K562 (cell line): Measurements from ENCODE around the gene POU4F1. TPM values are rescaled to one million over a fixed set of nuclear protein-coding genes. Genes with fewer than 3 reads are reported as not detected.

Source experiments
- ATAC-seq: fragments of 200-7000 bp; cut with Tn5 transposase; 3 replicates; pipeline ENCODE4 v1.9.1; 2020; ENCODE audit warnings: moderate library complexity
- BruUV-seq: library from RNA; stranded (reverse); fragments of 400-500 nt; replicated peaks from 2 replicates; lab custom pipeline; 2021; lab: Mats Ljungman, UMichigan
- CTCF ChIA-PET: fragments of 300-600 bp; formaldehyde crosslinking; extraction: SDS; loops from one replicate; lab custom pipeline; 2021; ENCODE audit warnings: low intra/inter-chr PET ratio; lab: Yijun Ruan, JAX
- POLR2A ChIA-PET: fragments of 300-600, 350-650 bp; sonication (Branson Sonifier 250); formaldehyde crosslinking; extraction: SDS; loops from one replicate; lab custom pipeline; 2021; ENCODE audit warnings: antibody characterized with exemption, inconsistent platforms; lab: Yijun Ruan, JAX
- DNase-seq, 4 experiments: peaks; one replicate each; pipeline versions ENCODE4 v3.0.0 to v3.0.0-alpha.2; 2011 to 2018; ENCODE audit warnings: low spot score in 3 of 4, mixed read lengths in 3 of 4; ENCODE audit errors: extremely low read depth in 1 of 4
- FAIRE-seq: peaks from 2 replicates; lab custom pipeline; 2011; peaks lifted over from hg19 to GRCh38; lab: Jason Lieb, UNC
- H2AFZ ChIP-seq: 2 replicates; pipeline ENCODE4 v1.6.0; 2011; ENCODE audit warnings: low read depth, low read length, control low read depth, inconsistent platforms
- H3K27ac ChIP-seq: fragments of 200-600 bp; 3 replicates; pipeline ENCODE4 v1.8.0; 2011; ENCODE audit warnings: low read depth, mild to moderate bottlenecking, control low read depth, inconsistent platforms, low read length, moderate library complexity, mixed read lengths; ENCODE audit errors: extremely low read depth
- H3K27me3 ChIP-seq, 2 experiments: fragments of 300-600 bp in 1 of 2; 2 replicates in 1 of 2; 3 replicates in 1 of 2; pipeline versions ENCODE4 v1.6.0 to v1.8.0; 2011; ENCODE audit warnings: inconsistent platforms in 2 of 2, low read length in 2 of 2, mild to moderate bottlenecking in 1 of 2, mixed read lengths in 1 of 2, moderate library complexity in 1 of 2; ENCODE audit not compliant: control insufficient read depth in 2 of 2, insufficient read depth in 2 of 2
- H3K36me3 ChIP-seq: fragments of 300-600 bp; 3 replicates; pipeline ENCODE4 v1.8.0; 2011; ENCODE audit warnings: mild to moderate bottlenecking, low read length, inconsistent platforms; ENCODE audit not compliant: control insufficient read depth, insufficient read depth
- H3K4me1 ChIP-seq, 2 experiments: fragments of 200-600 bp in 1 of 2; replicated peaks in 1 of 2; 2 replicates in 1 of 2; 3 replicates in 1 of 2; pipeline versions ENCODE4 v1.5.1 to v1.8.0; 2011; ENCODE audit warnings: inconsistent platforms in 2 of 2, low read length in 2 of 2, mild to moderate bottlenecking in 1 of 2, mixed read lengths in 1 of 2, moderate library complexity in 1 of 2; ENCODE audit not compliant: control insufficient read depth in 2 of 2, insufficient read depth in 2 of 2
- H3K4me2 ChIP-seq: 2 replicates; pipeline ENCODE4 v1.6.1; 2011; ENCODE audit warnings: low read length, control low read depth, inconsistent platforms, mixed read lengths; ENCODE audit not compliant: insufficient read depth
- H3K4me3 ChIP-seq: fragments of 200-600 bp; sonication (generic), shearing (Covaris generic); 2 replicates; pipeline ENCODE4 v1.5.1; 2016; ENCODE audit warnings: control low read depth, inconsistent platforms
- H3K79me2 ChIP-seq: fragments of 200-600 bp; 3 replicates; pipeline ENCODE4 v1.8.0; 2011; ENCODE audit warnings: low read length, inconsistent platforms; ENCODE audit not compliant: control insufficient read depth, insufficient read depth
- H3K9ac ChIP-seq, 2 experiments: 2 replicates each; pipeline versions ENCODE4 v1.6.0 to v1.6.1; 2011; ENCODE audit warnings: low read depth in 2 of 2, low read length in 2 of 2, control low read depth in 1 of 2, inconsistent platforms in 1 of 2, mild to moderate bottlenecking in 1 of 2, mixed read lengths in 1 of 2; ENCODE audit not compliant: insufficient read depth in 1 of 2
- H3K9me1 ChIP-seq: one replicate; pipeline ENCODE4 v1.6.0; 2011; ENCODE audit warnings: inconsistent platforms, mild to moderate bottlenecking, low read length, moderate library complexity; ENCODE audit not compliant: control insufficient read depth, insufficient read depth
- H3K9me3 ChIP-seq: replicated peaks from 2 replicates; pipeline ENCODE4 v1.5.1; 2011; ENCODE audit warnings: low read depth, low read length, inconsistent platforms; ENCODE audit not compliant: control insufficient read depth, insufficient read depth
- H4K20me1 ChIP-seq: replicated peaks from 2 replicates; pipeline ENCODE4 v1.6.1; 2011; ENCODE audit warnings: low read length, inconsistent platforms, mixed read lengths; ENCODE audit not compliant: control insufficient read depth, insufficient read depth
- CTCF ChIP-seq, 3 experiments: IDR thresholded peaks in 2 of 3; conservative IDR thresholded peaks in 1 of 3; 2 replicates each; pipeline ENCODE4 v1.5.1; 2011 to 2012; ENCODE audit warnings: low read length in 3 of 3, mild to moderate bottlenecking in 3 of 3, control low read depth in 2 of 3, improper control_type of control experiment in 1 of 3, inconsistent platforms in 1 of 3, low read depth in 1 of 3, mixed read lengths in 1 of 3, moderate library complexity in 1 of 3; ENCODE audit not compliant: insufficient read depth in 2 of 3
- LCOR ChIP-seq: sonication (generic); formaldehyde crosslinking; IDR thresholded peaks from 2 replicates; pipeline ENCODE4 v1.8.0; 2022; ENCODE audit warnings: mild to moderate bottlenecking, missing genetic modification reagents
- MTA1 ChIP-seq: fragments of 450-650 bp; IDR thresholded peaks from 2 replicates; pipeline ENCODE4 v1.6.1; 2017; ENCODE audit warnings: borderline replicate concordance
- PHF21A ChIP-seq: fragments of 450-650 bp; IDR thresholded peaks from 2 replicates; pipeline ENCODE4 v1.6.1; 2017; ENCODE audit warnings: low read depth, borderline replicate concordance
- POLR2H ChIP-seq: IDR thresholded peaks from 2 replicates; pipeline ENCODE4 v1.6.1; 2016; ENCODE audit warnings: missing genetic modification characterization, low read depth, mild to moderate bottlenecking, control low read depth, missing compliant biosample characterization, moderate library complexity
- RBFOX2 ChIP-seq: fragments of 200-400 bp; formaldehyde crosslinking; IDR thresholded peaks from 2 replicates; pipeline ENCODE4 v1.6.1; 2017; ENCODE audit warnings: low read depth, mild to moderate bottlenecking, low read length, moderate library complexity
- RCOR1 ChIP-seq, 2 experiments: IDR thresholded peaks; 2 replicates each; pipeline ENCODE4 v1.6.1; 2012; ENCODE audit warnings: low read depth in 2 of 2, low read length in 2 of 2, borderline replicate concordance in 1 of 2, improper control_type of control experiment in 1 of 2
- SOX6 ChIP-seq: fragments of 450-650 bp; IDR thresholded peaks from 2 replicates; pipeline ENCODE4 v1.6.1; 2014; ENCODE audit warnings: mild to moderate bottlenecking
- TCFL5 ChIP-seq: fragments of 250-450 bp; sonication (Bioruptor Pico); conservative IDR thresholded peaks from 2 replicates; pipeline ENCODE4 v1.6.1; 2021; ENCODE audit warnings: mild to moderate bottlenecking, moderate library complexity, matching md5 sums
- ZNF134 ChIP-seq: fragments of 250-450 bp; sonication (Bioruptor Pico); conservative IDR thresholded peaks from 2 replicates; pipeline ENCODE4 v1.4.0; 2020
- ZNF140 ChIP-seq: fragments of 250-450 bp; sonication (Bioruptor Pico); IDR thresholded peaks from 2 replicates; pipeline ENCODE4 v1.8.0; 2021; ENCODE audit warnings: moderate library complexity, mild to moderate bottlenecking, inconsistent platforms
- ZNF695 ChIP-seq: fragments of 450-650 bp; formaldehyde crosslinking; IDR thresholded peaks from 2 replicates; pipeline ENCODE4 v1.4.0; 2020; ENCODE audit warnings: mild to moderate bottlenecking, moderate library complexity
- ZNF75A ChIP-seq: fragments of 450-650 bp; formaldehyde crosslinking; IDR thresholded peaks from 2 replicates; pipeline ENCODE4 v1.4.0; 2020; ENCODE audit warnings: mild to moderate bottlenecking
- ZNF76 ChIP-seq: fragments of 250-450 bp; sonication (Bioruptor Pico); IDR thresholded peaks from 2 replicates; pipeline ENCODE4 v1.4.0; 2020; ENCODE audit warnings: mild to moderate bottlenecking, moderate library complexity, borderline replicate concordance
- WGBS: fragments of 100-300 bp; shearing (Covaris generic); methylation state at CpG from one replicate; pipeline ENCODE4 v1.1.6; 2016; ENCODE audit warnings: low coverage, mixed read lengths; ENCODE audit not compliant: insufficient coverage; ENCODE audit errors: missing lambda C conversion rate; 5-methylcytosine and 5-hydroxymethylcytosine counted together
- in situ Hi-C: fragments of 300-500 bp; cut with MboI; formaldehyde crosslinking; loops from 4 replicates; pipeline ENCODE4 v1.15.0; 2018; ENCODE audit warnings: inconsistent platforms, mixed read lengths
- intact Hi-C: fragments of 100-400 bp; cut with micrococcal nuclease; formaldehyde crosslinking; loops from 2 replicates; pipeline ENCODE4 v1.14.2; 2022
- polyA plus RNA-seq, 8 experiments: library from polyadenylated mRNA; depleted of rRNA in 4 of 8; stranded (reverse) in 5 of 8; unstranded in 3 of 8; fragments of >200 nt; fragmentation: Nextera tagmentation in 2 of 8; fragmentation: Illumina TruSeq in 1 of 8; extraction: Ambion mirVana in 2 of 8; extraction: Trizol in 1 of 8; gene quantifications; 2 replicates each; pipeline versions ENCODE4 v1.2.1 to v1.2.3, GENCODE V29; 2011 to 2014; ENCODE audit warnings: inconsistent platforms in 1 of 8, missing spikeins in 1 of 8
- total RNA-seq, 7 experiments: library from RNA; depleted of rRNA in 6 of 7; stranded (reverse); fragments of >200 nt in 6 of 7; fragmentation: Illumina TruSeq in 2 of 7; extraction: Trizol in 2 of 7; gene quantifications; 2 replicates each; pipeline versions ENCODE4 v1.2.1 to v1.2.3, GENCODE V29; 2011 to 2021; ENCODE audit warnings: low replicate concordance in 1 of 7
- TF ChIP-seq, protein P1 (sequence below): fragments of 200-800 bp; sonication (Bioruptor generic); IDR thresholded peaks from 2 replicates; pipeline ENCODE4 v1.6.1; 2016; ENCODE audit warnings: missing genetic modification characterization, missing compliant biosample characterization
- TF ChIP-seq, protein P2 (sequence below): fragments of 450-650 bp; conservative IDR thresholded peaks from 2 replicates; pipeline ENCODE4 v1.6.1; 2016; ENCODE audit warnings: missing genetic modification characterization, low read depth, mild to moderate bottlenecking, missing compliant biosample characterization, moderate library complexity

The POU4F1 gene
- total and polyA plus RNA-seq, 9 of the 15 experiments (the other 6 are each of a cell fraction or from before 2014, with no cell fraction given) = 0.61 to 2.8 (median 1.5) TPM

DNA sequence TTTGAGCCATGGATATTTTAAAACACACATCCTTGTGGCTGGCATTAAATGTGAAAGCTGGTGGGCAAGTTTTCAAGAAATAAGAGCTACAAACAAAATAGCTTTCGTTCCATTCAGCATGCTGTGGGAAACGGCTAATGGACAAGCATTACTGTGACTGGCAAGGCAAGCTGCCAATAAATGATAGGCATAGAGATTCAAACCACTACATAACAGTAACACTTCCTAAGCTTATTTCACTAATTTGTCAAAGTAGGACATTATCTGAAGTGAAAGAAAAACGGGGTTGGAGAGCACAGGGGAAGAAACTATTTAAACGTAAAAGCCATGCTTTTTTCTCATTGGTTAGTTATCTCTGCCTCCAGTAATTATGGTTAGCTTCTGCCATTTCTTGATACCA lies 29.6 kb upstream of the POU4F1 start:
- no peak overlapping the region for H3K4me3 ChIP-seq
- H3K4me2 ChIP-seq = no peak overlapping the region
- no peak overlapping the region for H3K27ac ChIP-seq
- no peaks in the 10 kb centered on the region for H3K27me3 ChIP-seq
- POLR2A ChIA-PET = no interaction called here
- no peak for DNase-seq
- peaks cover 66% of the 10 kb centered on the region for H3K36me3 ChIP-seq
- BruUV-seq = no TSS peak
- H3K9me1 ChIP-seq = no peaks in the 10 kb centered on the region
- no peaks in the 10 kb centered on the region for H3K79me2 ChIP-seq
- H3K9me3 ChIP-seq = no peaks in the 10 kb centered on the region
- intact Hi-C loops = no loop called here
- in situ Hi-C loops = no loop called here
- CTCF ChIA-PET = no interaction called here
- ATAC-seq = no peak
- no peak overlapping the region for H3K9ac ChIP-seq
- FAIRE-seq = no peak
- H3K4me1 ChIP-seq = peaks cover 0 to 3% of the 10 kb centered on the region in 2 experiments; a peak in 3 of 5 replicates
- WGBS = 72% methylated on average over 3 of the region's 4 CpGs
- no peak overlapping the region for H2AFZ ChIP-seq
- 0 out of 2 replicates have a peak, but pooled peaks cover 3% of the 10 kb centered on the region for H4K20me1 ChIP-seq
- TF ChIP-seq RBFOX2 (no peak), TCFL5 (no peak), RCOR1 (IDR thresholded peaks at IDR 0.05; ENCODE audit: borderline replicate concordance in 1 of 2, low read depth in 2 of 2, low read length in 2 of 2) (no peak), POLR2H (tag) (no peak), ZNF695 (no peak), ZNF76 (CRISPR knock-in tag) (no peak), SOX6 (no peak), ZNF75A (no peak), ZNF140 (CRISPR knock-in tag) (no peak), CTCF (IDR thresholded peaks at IDR 0.05 in 2 of 3, conservative IDR thresholded peaks at IDR 0.05 in 1 of 3; ENCODE audit: insufficient read depth in 2 of 3, low read depth in 1 of 3, low read length in 3 of 3) (no peak), ZNF134 (CRISPR knock-in tag) (no peak), LCOR (CRISPR knock-in tag) (no peak), MTA1 (no peak), PHF21A (no peak)
- TF ChIP-seq, protein P1, sequence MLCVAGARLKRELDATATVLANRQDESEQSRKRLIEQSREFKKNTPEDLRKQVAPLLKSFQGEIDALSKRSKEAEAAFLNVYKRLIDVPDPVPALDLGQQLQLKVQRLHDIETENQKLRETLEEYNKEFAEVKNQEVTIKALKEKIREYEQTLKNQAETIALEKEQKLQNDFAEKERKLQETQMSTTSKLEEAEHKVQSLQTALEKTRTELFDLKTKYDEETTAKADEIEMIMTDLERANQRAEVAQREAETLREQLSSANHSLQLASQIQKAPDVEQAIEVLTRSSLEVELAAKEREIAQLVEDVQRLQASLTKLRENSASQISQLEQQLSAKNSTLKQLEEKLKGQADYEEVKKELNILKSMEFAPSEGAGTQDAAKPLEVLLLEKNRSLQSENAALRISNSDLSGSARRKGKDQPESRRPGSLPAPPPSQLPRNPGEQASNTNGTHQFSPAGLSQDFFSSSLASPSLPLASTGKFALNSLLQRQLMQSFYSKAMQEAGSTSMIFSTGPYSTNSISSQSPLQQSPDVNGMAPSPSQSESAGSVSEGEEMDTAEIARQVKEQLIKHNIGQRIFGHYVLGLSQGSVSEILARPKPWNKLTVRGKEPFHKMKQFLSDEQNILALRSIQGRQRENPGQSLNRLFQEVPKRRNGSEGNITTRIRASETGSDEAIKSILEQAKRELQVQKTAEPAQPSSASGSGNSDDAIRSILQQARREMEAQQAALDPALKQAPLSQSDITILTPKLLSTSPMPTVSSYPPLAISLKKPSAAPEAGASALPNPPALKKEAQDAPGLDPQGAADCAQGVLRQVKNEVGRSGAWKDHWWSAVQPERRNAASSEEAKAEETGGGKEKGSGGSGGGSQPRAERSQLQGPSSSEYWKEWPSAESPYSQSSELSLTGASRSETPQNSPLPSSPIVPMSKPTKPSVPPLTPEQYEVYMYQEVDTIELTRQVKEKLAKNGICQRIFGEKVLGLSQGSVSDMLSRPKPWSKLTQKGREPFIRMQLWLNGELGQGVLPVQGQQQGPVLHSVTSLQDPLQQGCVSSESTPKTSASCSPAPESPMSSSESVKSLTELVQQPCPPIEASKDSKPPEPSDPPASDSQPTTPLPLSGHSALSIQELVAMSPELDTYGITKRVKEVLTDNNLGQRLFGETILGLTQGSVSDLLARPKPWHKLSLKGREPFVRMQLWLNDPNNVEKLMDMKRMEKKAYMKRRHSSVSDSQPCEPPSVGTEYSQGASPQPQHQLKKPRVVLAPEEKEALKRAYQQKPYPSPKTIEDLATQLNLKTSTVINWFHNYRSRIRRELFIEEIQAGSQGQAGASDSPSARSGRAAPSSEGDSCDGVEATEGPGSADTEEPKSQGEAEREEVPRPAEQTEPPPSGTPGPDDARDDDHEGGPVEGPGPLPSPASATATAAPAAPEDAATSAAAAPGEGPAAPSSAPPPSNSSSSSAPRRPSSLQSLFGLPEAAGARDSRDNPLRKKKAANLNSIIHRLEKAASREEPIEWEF (CRISPR knock-in tag) = no peak
- TF ChIP-seq, protein P2, sequence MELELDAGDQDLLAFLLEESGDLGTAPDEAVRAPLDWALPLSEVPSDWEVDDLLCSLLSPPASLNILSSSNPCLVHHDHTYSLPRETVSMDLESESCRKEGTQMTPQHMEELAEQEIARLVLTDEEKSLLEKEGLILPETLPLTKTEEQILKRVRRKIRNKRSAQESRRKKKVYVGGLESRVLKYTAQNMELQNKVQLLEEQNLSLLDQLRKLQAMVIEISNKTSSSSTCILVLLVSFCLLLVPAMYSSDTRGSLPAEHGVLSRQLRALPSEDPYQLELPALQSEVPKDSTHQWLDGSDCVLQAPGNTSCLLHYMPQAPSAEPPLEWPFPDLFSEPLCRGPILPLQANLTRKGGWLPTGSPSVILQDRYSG (tag) = no peak
- TF ChIP-seq, all 486 proteins: peak for 0
